HG03432 (cell line): Measurements from ENCODE around the gene SNX8.
"Not testable (repeated sequence)": the region's sequence is repeated elsewhere in the genome, so short reads cannot be mapped to it uniquely, and the experiment has no call there.

Source experiments
- ATAC-seq: cut with Tn5 transposase; IDR thresholded peaks from one replicate; pipeline ENCODE4 v1.9.1; 2021; ENCODE audit warnings: mild to moderate bottlenecking, moderate library complexity; ENCODE audit not compliant: unreplicated experiment

Gene SNX8

GRCh38 chr7:2330493-2330892, 16.3 kb upstream of the SNX8 start:
- no peak for ATAC-seq

DNA sequence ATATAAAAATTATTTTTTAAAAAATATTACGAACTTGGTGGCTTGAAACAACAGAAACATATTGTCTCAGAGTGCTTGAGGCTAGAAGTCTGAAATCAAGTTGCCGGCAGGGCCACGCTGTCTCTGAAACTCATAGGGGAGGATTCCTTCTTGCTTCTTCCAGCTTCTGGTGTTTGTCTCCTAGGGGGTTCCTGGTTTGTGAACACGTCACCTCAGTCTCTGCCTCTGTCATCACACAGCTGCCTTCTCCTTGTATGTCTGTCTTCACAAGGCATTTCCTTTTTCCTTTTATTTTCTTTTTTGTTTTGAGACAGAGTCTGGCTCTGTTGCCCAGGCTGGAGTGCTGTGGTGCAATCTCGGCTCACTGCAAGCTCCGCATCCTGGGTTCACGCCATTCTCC, 12.7 kb upstream of the SNX8 start:
- ATAC-seq: no peak

GRCh38 chr7:2325162-2325561, 10.9 kb upstream of the SNX8 start:
- ATAC-seq: no peak

- ATAC-seq: no peak
Observed at GRCh38 chr7:2321020-2321419, 6.8 kb upstream of the SNX8 start.

GRCh38 chr7:2317556-2318293, 3.5 kb upstream of the SNX8 start:
- no peak for ATAC-seq

GRCh38 chr7:2316578-2316977, 2.3 kb upstream of the SNX8 start:
- no peak for ATAC-seq

DNA sequence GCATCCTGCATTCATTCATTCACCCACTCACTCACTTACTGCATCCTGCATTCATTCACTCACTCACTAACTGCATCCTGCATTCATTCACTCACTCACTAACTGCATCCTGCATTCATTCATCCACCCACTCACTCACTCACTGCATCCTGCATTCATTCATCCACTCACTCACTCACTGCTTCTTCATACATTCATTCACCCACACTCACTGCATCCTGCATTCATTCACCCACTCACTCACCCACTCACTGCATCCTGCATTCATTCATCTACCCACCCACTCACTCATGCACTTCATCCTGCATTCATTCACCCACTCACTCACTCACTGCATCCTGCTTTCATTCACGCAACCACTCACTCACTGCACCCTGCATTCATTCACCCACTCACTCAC, 1.5 kb upstream of the SNX8 start:
- ATAC-seq: no peak

DNA sequence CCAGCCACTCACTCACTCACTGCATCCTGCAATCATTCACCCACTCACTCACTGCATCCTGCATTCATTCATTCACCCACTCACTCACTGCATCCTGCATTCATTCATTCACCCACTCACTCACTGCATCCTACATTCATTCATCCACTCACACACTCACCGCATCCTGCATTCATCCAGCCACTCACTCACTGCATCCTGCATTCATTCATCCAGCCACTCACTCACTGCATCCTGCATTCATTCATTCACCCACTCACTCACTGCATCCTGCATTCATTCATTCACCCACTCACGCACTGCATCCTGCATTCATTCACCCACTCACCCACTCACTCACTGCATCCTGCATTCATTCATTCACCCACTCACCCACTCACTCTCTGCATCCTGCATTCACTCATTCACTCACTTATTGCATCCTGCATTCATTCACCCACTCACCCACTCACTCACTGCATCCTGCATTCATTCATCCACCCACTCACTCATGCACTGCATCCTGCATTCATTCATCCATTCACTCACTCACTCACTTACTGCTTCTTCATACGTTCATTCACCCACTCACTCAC, 802 bp upstream of the SNX8 start:
- not testable (repeated sequence) for ATAC-seq

DNA sequence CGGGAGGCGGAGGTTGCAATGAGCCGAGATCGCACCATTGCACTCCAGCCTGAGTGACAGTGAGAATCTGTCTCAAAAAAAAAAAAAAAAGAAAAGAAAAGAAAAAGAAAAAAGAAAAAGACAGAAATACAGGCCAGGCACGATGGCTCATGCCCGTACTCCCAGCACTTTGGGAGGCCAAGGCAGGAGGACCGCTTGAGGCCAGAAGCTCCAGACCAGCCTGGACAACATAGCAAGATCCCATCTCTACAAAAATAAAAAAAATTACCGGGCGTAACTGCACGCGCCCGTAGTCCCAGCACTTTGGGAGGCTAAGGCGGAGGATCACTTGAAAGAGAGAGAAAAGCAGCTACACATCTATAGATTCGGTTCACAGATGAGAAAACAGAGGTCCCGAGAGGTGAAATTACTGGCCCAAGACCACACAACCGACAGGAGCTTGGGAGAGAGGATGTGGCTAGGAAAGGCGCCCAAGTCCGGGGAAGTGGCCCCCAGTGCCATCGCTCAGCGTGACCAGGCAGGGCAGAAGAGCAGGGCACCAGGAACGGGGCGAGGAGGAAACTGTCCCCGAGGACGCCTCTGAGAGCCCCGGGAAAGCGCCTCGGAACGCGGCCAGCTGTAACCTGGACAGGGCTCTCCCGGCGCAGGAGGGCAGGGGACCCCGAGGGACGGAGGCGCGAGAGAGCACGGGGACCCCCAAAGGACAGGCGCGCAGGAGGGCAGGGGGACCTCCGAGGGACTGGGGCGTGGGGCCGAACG, 612 bp downstream of the SNX8 start:
- ATAC-seq: peak; percentile 15

GRCh38 chr7:2312267-2312929, 1.8 kb downstream of the SNX8 start:
- peak; percentile 34 for ATAC-seq

- ATAC-seq: no peak
Observed at GRCh38 chr7:2309889-2310331, 4.3 kb downstream of the SNX8 start.

- ATAC-seq: peak; percentile 49
Observed at GRCh38 chr7:2307690-2308107, 6.5 kb downstream of the SNX8 start.

GRCh38 chr7:2306688-2307087, 7.6 kb downstream of the SNX8 start:
- no peak for ATAC-seq

GRCh38 chr7:2305258-2305657, 9.0 kb downstream of the SNX8 start:
- not testable (repeated sequence) for ATAC-seq

- ATAC-seq: not testable (repeated sequence)
Observed at GRCh38 chr7:2303520-2303919, 10.7 kb downstream of the SNX8 start.

DNA sequence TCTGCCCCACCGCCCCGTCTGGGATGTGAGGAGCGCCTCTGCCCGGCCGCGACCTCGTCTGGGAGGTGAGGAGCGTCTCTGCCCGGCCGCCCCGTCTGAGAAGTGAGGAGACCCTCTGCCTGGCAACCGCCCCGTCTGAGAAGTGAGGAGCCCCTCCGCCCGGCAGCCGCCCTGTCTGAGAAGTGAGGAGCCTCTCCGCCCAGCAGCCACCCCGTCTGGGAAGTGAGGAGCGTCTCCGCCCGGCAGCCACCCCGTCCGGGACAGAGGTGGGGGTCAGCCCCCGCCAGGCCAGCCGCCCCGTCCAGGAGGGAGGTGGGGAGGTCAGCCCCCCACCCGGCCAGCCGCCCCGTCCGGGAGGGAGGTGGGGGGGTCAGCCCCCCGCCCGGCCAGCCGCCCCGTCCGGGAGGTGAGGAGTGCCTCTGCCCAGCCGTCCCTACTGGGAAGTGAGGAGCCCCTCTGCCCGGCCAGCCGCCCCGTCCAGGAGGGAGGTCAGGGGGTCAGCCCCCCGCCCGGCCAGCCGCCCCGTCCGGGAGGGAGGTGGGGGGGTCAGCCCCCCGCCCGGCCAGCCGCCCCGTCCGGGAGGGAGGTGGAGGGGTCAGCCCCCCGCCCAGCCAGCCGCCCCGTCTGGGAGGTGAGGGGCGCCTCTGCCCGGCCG, 11.4 kb downstream of the SNX8 start:
- ATAC-seq: not testable (repeated sequence)

DNA sequence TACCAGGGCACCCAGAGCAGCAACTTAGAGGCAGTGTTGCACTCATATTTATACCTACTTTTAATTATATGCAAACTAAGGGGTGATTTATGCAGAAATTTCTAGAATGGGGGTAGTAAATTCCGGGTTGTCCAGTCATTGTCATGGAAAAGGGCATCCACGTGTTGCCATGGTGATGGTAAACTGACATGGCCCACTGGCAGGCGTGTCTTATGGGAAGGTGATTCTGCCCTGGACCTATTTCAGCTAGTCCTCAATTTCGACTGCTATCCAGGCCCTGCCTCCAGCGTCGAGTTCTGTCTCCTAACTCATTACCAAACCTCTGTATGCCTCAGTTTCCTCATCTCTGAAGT, 12.8 kb downstream of the SNX8 start:
- no peak for ATAC-seq

DNA sequence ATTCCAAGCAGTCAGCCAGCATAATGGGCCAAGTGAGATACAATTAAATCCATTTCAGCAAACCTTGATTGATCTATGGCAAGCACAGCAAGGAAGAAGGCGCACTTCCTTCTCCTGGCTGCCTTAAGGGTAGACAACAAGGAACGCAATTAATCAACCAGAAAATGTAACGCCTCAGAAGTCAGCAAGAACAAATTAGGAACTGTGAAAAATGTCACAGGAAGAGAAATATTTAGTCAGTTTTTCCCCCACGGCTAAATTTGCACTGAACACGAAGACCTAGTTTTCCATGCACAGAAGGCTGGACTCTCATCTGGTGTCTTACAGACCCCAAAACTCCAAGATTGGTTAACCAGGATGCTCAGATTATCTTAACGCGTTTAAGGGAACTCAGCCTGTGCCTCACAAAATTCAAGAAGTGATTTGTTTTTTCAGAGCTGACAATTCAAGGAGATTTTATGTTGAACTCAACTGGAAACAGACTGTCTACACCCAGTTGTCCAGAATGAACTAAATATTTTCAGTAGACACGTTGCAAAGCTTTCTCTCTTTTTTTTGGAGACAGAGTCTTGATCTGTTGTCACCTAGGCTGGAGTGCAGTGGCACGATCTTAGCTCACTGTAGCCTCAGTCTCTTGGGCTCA, 14.2 kb downstream of the SNX8 start:
- ATAC-seq: no peak

- peak; percentile 57 for ATAC-seq
Observed at GRCh38 chr7:2299131-2299829, 15.0 kb downstream of the SNX8 start.

GRCh38 chr7:2296832-2297231, 17.4 kb downstream of the SNX8 start:
- ATAC-seq: no peak
